Uterine smooth muscle cell (primary cell): Measurements from ENCODE around the gene IGFN1. TPM values are rescaled to one million over a fixed set of nuclear protein-coding genes. Genes with fewer than 3 reads are reported as not detected.

Source experiments
- total RNA-seq: library from RNA; depleted of rRNA; stranded (reverse); fragments of >200 nt; gene quantifications from 2 replicates; pipeline ENCODE4 v1.2.3, GENCODE V29; 2014

The IGFN1 gene
- 4.6 and 12.9 TPM in 2 replicates for total RNA-seq

DNA sequence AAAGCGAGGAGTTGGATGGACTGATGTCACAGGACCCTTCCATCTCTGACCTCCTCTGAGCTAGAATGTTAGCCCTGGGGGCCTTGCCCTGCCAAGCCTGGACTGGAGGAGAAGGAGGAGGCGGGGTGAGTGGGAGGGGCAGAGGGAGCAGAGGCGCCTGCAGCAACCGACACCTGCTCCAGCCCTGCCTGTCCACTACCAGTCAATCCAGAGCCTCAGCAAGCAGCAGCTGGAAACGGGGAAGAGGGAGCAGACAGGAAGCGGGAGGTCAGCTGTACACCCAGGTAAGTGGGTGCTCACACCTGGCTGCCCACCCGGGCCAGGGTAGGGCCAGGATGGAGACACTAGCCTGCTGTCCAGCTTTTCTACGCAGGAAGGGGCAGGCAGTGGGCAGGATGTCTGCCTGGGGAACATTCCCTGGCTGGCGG is at the start of gene IGFN1:
Gene IGFN1 (plus strand): TSS at position 201 of the 428 bp plus-strand sequence. CDS start 2,470 bp downstream, outside the sequence.

DNA sequence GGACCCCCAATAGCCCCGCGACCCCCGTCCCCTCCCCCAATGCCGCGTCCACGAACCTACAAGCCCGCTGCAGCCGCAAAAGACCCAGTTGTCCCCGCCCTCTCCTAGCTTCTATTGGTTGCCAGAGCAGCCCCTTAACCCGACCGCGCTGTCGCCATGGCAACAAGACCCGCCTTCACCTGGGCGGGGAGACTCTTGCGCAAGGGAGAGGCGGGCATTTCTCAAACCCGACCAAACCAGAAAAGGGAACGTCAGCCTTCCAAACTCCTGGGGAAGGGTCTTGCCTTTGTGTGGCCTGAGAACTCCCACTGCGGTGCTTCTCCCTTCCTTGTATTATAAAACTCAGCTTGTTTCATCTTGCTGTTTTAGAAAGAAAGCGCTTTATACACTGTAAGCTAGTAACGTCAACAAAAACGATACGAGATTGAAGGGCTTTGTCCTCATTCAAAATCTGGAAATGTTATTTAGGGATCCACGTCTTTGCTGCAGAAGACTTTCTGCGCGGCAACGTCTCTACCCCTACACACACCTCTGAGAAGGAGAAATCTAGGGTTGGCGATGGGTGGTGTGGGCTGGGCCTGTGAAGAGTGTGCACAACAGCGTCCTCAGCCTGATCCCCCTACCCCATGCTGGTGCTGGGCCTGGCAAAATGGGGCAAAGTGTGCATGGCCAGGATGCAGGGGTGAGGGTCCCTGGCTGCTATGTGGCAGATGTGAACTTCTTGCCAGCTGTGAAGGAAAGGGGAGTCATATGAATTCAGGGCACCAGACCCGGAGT is 36.0 kb upstream of the IGFN1 start, which contains the start of gene TMEM9:
Gene TMEM9 (minus strand): TSS at position 86 of the 777 bp plus-strand sequence. CDS start 551 bp downstream, outside the sequence.

Other genes starting within 250 kb of the IGFN1 start
- 0.37 and 0.44 TPM in 2 replicates for gene KIF21B, start 167.1 kb upstream of the IGFN1 start, total RNA-seq
- not detected in 2 replicates for gene CACNA1S, start 78.4 kb upstream of the IGFN1 start, total RNA-seq
- gene ASCL5, start 63.6 kb upstream of the IGFN1 start, total RNA-seq, result not detected in 2 replicates
- gene TMEM9, start 36.4 kb upstream of the IGFN1 start, total RNA-seq, result 141 and 156 TPM in 2 replicates
- gene PKP1, start 92.7 kb downstream of the IGFN1 start, total RNA-seq, result 0.55 and 0.75 TPM in 2 replicates
- gene TNNT2, start 186.9 kb downstream of the IGFN1 start, total RNA-seq, result 0.11 TPM in 1 of 2 replicates, not detected in the other
- gene LAD1, start 208.5 kb downstream of the IGFN1 start, total RNA-seq, result not detected in 2 replicates
- under 0.01 TPM in 1 of 2 replicates, not detected in the other for gene TNNI1, start 230.9 kb downstream of the IGFN1 start, total RNA-seq